ENCODE results near the gene PGM2L1.

Gene PGM2L1

DNA sequence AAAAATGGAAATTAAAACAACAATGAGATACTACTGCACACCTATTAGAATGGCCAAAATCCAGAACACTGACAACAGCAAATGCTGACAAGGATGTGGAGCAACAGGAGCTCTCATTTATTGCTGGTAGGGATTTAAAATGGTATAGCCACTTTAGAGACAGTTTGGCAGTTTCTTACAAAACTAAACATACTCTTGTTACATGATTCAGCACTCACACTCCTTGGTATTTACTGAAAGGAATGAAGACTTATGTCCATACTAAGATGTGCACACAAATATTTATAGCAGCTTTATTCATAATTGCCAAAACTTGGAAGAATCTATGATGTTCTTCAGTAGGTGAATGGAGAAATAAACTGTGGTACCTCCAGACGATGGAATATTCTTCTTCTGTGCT lies 40.8 kb downstream of the PGM2L1 start:
- no peak for TF ChIP-seq ZFX (IDR thresholded peaks at IDR 0.05; ENCODE audit: borderline replicate concordance)
- TF ChIP-seq, protein P1, sequence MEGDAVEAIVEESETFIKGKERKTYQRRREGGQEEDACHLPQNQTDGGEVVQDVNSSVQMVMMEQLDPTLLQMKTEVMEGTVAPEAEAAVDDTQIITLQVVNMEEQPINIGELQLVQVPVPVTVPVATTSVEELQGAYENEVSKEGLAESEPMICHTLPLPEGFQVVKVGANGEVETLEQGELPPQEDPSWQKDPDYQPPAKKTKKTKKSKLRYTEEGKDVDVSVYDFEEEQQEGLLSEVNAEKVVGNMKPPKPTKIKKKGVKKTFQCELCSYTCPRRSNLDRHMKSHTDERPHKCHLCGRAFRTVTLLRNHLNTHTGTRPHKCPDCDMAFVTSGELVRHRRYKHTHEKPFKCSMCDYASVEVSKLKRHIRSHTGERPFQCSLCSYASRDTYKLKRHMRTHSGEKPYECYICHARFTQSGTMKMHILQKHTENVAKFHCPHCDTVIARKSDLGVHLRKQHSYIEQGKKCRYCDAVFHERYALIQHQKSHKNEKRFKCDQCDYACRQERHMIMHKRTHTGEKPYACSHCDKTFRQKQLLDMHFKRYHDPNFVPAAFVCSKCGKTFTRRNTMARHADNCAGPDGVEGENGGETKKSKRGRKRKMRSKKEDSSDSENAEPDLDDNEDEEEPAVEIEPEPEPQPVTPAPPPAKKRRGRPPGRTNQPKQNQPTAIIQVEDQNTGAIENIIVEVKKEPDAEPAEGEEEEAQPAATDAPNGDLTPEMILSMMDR (IDR thresholded peaks at IDR 0.05), result no peak
- H3K27ac ChIP-seq, result no peak overlapping the region

DNA sequence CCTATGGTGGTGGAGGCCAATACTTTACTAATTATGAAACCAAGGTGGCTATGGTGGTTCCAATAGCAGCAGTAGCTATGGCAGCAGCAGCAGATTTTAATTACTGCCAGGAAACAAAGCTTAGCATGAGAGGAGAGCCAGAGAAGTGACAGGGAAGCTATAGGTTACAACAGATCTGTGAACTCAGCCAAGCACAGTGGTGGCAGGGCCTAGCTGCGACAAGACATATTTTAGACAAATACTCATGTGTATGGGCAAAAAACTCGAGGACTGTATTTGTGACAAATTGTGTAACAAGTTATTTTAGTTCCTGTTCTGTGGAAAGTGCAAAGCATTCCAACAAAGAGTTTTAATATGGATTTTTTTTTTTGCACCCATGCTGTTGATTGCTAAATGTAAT lies 42.6 kb downstream of the PGM2L1 start:
- no peak overlapping the region for H3K27ac ChIP-seq
- TF ChIP-seq, protein P1 (IDR thresholded peaks at IDR 0.05), result no peak
- no peak for TF ChIP-seq ZFX (IDR thresholded peaks at IDR 0.05; ENCODE audit: borderline replicate concordance)

DNA sequence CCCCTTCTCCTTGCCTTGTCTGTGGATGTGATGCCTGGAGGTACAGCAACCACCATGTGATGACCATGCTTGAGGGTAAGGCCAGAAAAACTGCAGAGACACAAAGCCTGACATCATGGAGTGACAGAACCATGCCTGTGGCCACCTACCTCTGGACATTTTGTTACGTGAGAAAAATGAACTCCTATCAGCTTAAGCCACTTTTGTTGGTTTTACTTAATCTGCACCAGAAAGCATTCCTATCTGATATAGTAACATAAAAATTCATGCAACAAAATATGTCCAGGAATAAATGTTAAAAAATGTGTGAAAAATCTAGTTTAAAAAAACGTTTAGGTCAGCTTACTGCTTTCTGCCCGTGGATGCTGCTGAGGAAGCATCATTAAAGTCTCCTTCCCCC lies 44.2 kb downstream of the PGM2L1 start:
- H3K27ac ChIP-seq, result no peak overlapping the region
- TF ChIP-seq, protein P1 (IDR thresholded peaks at IDR 0.05), result no peak
- TF ChIP-seq ZFX (IDR thresholded peaks at IDR 0.05; ENCODE audit: borderline replicate concordance), result no peak

DNA sequence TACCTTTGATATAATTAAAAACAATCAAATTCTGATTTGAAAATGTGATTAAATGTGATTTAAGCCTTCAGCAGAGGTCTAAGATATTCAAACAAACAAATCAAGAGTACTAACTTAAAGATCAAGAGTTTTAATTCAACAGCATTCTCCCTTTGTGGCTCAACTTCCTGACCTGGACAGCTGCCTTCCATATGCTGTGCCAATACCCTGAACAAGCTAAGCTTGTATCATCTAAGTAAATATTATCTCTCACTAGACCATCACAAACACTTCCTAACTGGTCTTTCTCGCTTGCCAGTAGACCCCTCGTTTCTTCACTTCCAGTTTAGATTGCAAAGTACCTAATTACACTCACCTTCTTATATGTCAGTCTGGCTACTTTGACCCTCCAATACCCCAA lies 50.9 kb downstream of the PGM2L1 start:
- TF ChIP-seq ZFX (IDR thresholded peaks at IDR 0.05; ENCODE audit: borderline replicate concordance), result no peak

DNA sequence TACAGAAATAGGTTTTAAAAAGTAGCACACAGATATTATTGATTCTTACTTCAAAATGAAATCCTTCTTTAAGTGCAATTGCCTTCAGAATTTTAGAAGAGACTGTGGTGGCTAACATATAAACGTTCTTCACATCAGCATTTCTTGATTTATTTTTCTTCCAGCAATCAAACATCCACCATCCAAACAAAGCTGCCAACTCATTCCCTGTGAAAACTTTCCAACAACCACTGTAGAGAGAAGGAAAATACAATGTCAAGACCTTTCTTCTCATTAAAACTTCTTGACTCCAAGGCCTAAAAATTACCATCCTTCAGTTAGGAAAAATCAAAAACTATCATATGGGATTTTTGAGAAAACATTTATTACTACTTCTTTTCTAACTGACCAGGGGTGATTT lies 52.8 kb downstream of the PGM2L1 start:
- TF ChIP-seq, protein P1 (IDR thresholded peaks at IDR 0.05), result no peak
- no peak for TF ChIP-seq ZFX (IDR thresholded peaks at IDR 0.05; ENCODE audit: borderline replicate concordance)
- H3K27ac ChIP-seq, result no peak overlapping the region

More for the DNA sequence above, 50.9 kb downstream of the PGM2L1 start:
- H3K27ac ChIP-seq, result no peak overlapping the region

DNA sequence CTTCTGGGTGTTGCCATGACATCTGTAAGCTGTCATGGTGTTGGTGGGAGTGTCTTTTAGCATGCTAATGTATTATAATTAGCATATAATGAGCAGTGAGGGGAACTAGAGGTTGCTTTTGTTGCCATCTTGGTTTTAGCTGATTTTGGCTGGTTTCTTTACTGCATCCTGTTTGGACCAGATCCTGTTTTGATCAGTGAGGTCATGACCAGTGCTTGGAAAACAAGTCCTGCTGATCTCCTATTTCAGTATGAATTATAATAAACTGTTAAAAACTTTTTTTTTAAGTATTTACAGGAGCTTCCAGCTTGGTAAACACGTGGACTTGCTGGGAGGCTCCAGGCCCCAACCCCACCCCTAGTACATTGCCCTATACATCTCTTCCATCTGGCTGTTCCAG lies 56.3 kb downstream of the PGM2L1 start:
- peak overlapping the region; percentile 71 for H3K27ac ChIP-seq
- TF ChIP-seq, protein P1 (IDR thresholded peaks at IDR 0.05), result no peak
- TF ChIP-seq ZFX (IDR thresholded peaks at IDR 0.05; ENCODE audit: borderline replicate concordance), result no peak

DNA sequence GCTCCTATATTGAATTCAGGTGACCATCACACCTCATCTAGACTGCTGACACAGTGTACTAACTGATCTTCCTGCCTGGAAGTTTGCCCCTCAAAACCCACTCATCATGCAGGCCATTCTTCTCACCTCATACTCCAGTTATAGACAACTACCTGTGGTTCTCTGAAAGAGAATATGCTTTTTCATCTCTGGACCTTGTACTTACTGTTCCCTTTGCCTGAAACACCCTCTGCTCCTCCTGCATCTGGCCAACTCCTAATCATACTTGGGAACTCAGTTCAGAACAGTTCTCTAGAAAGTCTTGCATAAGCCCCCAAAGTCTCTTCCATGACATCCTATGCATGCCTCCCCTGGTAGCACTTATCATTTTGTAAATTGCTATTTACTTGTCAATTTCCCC lies 58.6 kb downstream of the PGM2L1 start:
- peak overlapping the region; percentile 71 for H3K27ac ChIP-seq
- no peak for TF ChIP-seq ZFX (IDR thresholded peaks at IDR 0.05; ENCODE audit: borderline replicate concordance)
- TF ChIP-seq, protein P1 (IDR thresholded peaks at IDR 0.05), result no peak

DNA sequence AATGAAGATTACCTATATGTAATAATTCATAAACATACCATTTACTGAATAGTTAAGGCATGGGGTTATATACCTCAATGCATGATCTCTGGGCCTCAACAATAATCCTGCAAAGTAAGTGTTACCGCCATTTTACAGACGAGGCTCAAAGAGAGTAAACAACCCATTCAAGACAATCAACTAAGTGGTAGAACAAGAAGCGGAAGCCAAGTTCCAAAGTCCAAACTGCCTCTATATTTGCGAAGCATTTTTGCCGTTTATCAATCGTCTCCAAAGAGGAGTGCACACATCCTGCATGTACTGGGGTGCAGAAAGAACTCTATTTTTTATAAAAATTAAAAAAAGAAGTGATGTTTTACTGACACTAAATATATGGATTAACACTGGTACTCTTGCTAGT lies 59.3 kb downstream of the PGM2L1 start:
- no peak for TF ChIP-seq ZFX (IDR thresholded peaks at IDR 0.05; ENCODE audit: borderline replicate concordance)
- TF ChIP-seq, protein P1 (IDR thresholded peaks at IDR 0.05), result no peak
- H3K27ac ChIP-seq, result peak overlapping the region; percentile 71
